ENCODE measurements around the gene SPACA9.

Gene SPACA9

DNA sequence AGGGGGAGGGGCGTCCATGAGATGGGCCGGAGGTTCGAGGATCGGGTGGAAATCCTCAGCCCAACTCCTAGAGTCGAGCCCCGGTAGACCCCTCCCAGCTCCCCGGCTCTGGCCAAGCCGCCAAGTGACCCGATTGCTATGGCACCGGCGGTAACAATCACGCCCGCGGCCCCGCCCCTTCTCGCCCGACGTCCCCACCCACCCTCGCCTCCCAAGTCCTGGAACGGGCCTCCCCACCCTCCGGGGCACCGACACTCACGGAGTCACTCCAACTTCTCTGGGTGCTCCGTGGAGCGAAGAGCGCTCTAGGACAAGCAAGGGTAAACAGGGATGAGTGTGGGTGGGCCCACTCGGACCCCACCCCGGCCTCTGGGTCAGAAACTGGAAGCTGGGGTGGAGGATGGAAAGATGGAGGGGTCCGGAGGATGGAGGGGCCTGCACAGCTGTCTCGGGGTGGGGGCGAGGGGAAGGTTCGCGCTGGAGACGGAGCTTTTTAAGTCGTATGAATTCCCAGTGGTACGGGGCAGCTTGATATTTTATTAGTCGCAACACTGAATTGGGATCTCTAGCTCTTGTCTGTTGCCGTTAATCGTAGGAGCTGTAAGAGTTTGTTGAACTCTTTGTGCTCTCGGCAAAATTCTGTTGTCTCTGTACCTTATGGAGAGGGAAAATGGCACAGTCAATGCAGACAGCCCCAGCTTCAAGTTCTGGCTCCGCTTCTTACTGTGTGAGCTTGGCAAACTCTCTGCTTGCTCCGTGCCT is at the start of gene SPACA9:
TSS of gene SPACA9 (plus strand) at position 204 of the 762 bp plus-strand sequence. CDS start 5,050 bp downstream, outside the sequence.
- in situ Hi-C loops (cut with HindIII; ENCODE audit: low pct_unique_long_range_greater_than_20kb, low sequenced_read_pairs), result no loop called here
- TF ChIP-seq JUND (IDR thresholded peaks at IDR 0.05; ENCODE audit: low read depth), result no peak
- DNase-seq (ENCODE audit: low read depth in 1 of 2, low spot score in 1 of 2), result peak; percentile 71 to 76

DNA sequence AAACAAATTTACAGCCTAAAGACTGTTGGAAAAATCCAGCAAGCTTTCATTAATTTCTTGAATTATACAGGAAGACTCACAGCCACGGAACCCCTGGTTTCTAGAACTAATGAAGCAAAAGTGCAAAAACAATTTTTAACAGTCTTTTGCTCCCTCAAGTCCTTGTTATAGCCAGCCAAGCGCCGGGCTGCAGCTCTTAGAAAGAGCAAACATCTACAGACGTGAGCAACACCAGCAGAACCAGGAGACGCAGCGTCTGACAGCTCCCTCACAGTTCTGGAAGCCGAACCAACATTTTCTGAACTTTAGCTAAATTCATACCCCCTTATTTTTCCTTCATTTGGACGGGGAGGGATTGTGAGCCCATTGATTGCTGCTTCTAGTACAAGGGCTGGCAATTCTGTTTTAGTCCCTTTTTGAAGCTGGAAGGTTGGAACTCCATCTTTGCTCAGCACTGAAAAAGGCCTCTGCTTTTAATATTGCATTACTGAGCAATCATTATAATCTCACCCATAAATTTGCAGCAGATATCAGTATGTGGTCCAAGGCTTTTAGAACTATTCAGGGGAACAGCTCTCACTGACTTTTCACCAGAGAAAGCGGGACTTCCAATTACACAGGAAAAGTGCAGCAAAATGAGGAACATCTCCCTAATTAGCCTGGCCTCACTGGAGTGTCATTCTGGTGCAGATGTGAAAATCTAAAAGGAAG is 46.4 kb upstream of the SPACA9 start:
- DNase-seq (ENCODE audit: low read depth in 1 of 2, low spot score in 1 of 2), result no peak
- in situ Hi-C loops (cut with HindIII; ENCODE audit: low pct_unique_long_range_greater_than_20kb, low sequenced_read_pairs), result no loop called here
- no peak for TF ChIP-seq JUND (IDR thresholded peaks at IDR 0.05; ENCODE audit: low read depth)

DNA sequence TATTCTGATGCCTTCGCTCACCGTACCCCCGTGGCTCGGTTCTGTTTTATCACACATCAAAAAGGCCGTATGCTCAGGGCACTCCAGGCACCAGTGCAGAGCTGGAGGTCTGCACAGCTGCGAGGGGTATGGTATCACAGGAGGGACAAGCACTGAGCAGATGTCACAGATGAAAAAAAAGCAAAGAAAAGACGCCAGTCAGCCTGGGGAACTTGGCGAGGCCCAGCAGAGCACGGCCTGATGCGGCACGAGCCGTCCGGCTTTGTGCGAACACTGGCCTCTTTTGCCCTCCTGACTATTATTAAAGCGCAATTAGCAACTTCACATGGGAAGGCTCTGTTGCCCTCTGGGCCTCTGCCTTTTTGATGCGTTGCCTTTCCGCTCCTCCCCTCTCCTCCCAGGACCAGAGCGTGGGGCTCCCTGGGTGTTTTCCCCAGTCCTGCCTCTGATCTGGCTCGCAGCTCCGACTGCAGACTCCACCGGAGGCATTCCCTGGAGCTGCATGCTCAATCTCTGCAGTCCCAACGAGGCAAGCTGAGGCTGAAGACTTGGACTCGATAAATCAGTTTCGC is 45.1 kb upstream of the SPACA9 start:
- in situ Hi-C loops (cut with HindIII; ENCODE audit: low pct_unique_long_range_greater_than_20kb, low sequenced_read_pairs), result no loop called here
- no peak for TF ChIP-seq JUND (IDR thresholded peaks at IDR 0.05; ENCODE audit: low read depth)
- no peak for DNase-seq (ENCODE audit: low read depth in 1 of 2, low spot score in 1 of 2)

DNA sequence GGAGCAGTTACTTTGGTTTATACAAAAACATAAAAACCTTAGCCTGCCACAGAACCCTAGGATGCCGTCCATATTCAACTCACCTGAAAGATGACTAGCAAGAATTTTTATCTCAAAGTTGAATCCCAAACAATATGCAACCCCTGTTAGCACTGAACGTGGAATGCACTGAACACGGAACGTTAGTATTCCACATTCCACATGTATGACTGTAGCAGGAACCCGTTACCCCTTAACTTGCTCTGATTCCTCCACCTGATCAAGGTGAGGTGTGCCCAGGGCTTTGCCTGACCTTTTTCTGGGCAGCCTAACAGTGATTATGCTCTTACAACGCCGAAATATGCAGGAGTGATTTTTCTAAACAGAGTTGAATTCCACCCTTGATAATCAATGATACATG is 44.4 kb upstream of the SPACA9 start:
- in situ Hi-C loops (cut with HindIII; ENCODE audit: low pct_unique_long_range_greater_than_20kb, low sequenced_read_pairs), result no loop called here
- no peak for DNase-seq (ENCODE audit: low read depth in 1 of 2, low spot score in 1 of 2)
- TF ChIP-seq JUND (IDR thresholded peaks at IDR 0.05; ENCODE audit: low read depth), result no peak

DNA sequence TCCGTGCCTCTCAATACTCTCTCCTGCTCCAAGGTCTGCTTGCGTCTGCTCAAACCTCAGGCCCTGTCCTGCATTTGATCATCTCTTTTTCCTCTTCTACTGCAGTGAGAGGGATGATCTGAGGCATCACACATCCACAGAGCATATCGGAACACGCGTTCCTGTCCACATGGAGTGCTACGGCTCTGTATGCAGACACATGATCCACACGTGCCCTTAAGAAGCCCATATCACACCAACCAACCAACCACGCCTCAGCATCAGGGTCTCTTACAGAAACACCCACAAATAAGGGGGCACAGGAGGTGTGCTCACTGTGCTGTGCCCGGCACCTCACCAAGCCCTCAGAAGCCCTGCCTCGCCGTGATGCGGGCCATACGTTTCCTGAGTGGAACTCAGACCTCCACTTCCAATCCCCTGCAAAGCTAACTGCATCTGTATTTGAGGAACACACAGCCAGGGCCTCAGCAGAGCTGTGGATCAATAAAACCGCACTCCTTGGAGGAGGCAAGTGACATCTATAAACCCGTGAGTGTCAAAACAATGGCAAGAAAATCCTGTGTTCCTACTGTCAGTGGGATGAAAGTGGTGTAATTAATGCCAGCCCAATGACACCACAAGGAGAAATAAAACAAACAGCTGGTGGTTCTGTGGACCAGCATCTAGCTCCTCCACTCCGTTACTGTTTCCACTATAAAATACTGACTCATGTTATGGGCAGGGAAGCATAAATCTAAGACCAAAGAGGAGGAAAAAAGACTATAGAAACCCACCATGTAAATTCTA is 41.0 kb upstream of the SPACA9 start:
- DNase-seq (ENCODE audit: low read depth in 1 of 2, low spot score in 1 of 2), result no peak
- no peak for TF ChIP-seq JUND (IDR thresholded peaks at IDR 0.05; ENCODE audit: low read depth)
- in situ Hi-C loops (cut with HindIII; ENCODE audit: low pct_unique_long_range_greater_than_20kb, low sequenced_read_pairs), result no loop called here

DNA sequence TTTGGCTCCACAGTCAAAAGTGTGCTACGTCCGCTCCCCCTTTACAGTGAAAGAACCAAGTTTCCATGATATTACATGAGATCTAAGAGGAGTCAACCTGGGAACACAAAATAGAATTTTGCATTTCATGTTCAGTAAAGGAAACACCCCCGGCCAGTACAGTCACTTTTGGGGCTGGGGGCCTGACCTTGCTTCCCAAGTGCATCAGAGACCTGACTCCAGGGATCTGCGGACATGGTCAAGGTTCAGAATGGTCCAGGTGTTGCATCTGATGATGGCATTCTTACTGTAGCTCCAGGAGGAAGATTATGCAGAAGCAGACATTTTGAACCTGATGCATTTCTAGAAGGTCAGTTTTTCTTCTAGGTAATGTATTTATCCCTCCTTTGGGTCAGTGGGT is 40.4 kb upstream of the SPACA9 start:
- TF ChIP-seq JUND (IDR thresholded peaks at IDR 0.05; ENCODE audit: low read depth), result no peak
- no peak for DNase-seq (ENCODE audit: low read depth in 1 of 2, low spot score in 1 of 2)
- in situ Hi-C loops (cut with HindIII; ENCODE audit: low pct_unique_long_range_greater_than_20kb, low sequenced_read_pairs), result no loop called here

DNA sequence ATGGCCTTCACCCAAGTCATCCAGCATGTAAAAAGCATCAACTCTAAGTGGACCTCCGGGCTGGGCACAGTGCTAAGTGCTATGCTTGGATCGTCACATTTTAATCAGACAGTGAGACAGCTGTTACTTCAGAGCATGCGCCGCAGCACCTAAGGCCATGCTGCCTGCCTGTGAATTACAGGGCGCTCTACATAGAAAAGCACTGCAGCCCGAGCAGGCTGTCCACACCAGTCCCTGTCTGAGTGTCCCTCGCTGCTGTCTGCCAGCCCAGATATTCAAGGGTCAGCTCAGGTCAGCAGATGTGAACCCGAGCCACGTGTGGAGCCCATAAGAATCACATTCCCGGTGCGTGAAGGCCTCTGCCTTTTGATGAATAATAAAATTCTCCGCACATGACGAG is 37.7 kb upstream of the SPACA9 start:
- no peak for TF ChIP-seq JUND (IDR thresholded peaks at IDR 0.05; ENCODE audit: low read depth)
- DNase-seq (ENCODE audit: low read depth in 1 of 2, low spot score in 1 of 2), result no peak
- in situ Hi-C loops (cut with HindIII; ENCODE audit: low pct_unique_long_range_greater_than_20kb, low sequenced_read_pairs), result no loop called here

DNA sequence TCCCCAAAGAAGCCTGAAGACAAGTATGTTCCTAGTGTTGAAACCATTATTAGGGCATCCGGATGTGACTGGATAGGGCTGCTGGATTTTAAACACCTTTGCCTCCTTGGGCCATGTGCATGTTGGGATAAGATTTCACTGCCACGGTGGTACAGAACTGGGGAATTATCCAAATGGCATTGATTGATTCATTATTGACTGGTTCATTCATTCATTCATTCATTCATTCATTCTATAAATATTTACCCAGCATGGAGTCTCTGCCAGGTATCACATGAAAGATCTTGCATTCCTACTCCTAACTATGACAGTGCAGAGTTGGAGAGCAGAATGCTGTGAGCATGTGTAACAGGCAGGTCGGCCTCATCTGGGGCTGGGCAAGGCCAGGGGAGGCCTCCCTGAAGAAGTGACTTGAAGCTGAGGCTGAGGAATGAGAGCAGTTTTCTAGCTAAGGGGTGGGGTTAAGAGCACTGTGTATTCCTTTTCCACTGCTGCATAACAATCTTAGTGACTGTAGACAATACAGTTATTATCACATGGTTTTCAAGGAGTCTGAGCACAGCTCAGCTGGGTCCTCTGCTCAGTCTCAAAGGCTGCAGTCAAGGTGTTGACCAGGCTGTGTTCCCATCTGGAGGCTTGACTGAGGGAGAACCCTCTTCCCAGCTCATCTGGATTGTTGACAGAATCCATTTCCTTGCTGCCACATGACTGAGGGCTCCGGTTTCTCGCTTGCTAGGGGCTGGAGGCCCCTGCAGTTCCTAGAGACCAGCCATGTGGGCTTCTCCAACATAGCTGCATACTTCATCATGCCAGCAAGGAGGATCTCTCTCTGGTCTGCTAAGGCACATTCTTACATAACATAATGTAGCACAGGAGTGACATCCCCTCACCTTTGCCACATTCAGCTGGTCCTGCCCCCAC is 36.3 kb upstream of the SPACA9 start:
- no peak for TF ChIP-seq JUND (IDR thresholded peaks at IDR 0.05; ENCODE audit: low read depth)
- in situ Hi-C loops (cut with HindIII; ENCODE audit: low pct_unique_long_range_greater_than_20kb, low sequenced_read_pairs), result no loop called here
- peak; percentile 49 to 57 for DNase-seq (ENCODE audit: low read depth in 1 of 2, low spot score in 1 of 2)

DNA sequence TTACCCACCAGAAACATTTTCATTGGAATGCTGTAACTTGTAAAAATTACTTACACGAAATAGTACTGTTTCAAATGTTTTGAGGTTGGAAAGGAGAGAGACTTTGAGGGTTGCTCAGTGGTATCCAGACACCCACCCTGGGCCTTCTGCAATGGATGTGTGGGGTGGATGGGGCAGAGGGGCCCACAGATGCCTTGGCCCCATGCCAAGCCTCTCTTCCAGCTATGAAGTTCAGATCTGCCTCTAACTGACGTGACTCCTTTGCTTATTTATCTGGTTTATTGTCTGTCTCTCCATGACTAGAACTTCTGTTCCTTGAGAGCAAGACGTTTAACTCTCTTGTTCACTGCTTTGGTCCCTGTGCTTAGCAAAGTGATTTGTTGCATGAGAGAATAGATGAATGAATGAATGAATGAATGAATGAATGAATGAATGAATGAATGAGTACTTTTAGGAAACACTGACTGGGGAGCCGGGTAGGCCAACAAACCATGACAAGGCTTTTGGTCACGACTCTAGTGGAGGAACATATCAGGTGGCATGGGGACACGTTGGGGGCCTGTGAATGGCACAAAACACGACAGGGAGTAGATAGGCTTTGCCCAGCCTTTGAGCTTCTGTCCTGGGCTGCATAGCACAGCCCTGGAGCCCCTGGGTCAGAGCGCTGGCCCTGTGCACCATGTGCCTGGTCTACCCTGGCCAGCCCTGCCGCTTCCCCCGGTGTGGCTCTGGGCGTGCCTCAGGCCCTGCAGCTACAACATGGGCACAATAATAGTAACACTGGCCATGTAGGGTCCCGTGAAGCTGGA is 32.4 kb upstream of the SPACA9 start:
- DNase-seq (ENCODE audit: low read depth in 1 of 2, low spot score in 1 of 2), result no peak
- TF ChIP-seq JUND (IDR thresholded peaks at IDR 0.05; ENCODE audit: low read depth), result no peak
- in situ Hi-C loops (cut with HindIII; ENCODE audit: low pct_unique_long_range_greater_than_20kb, low sequenced_read_pairs), result no loop called here

DNA sequence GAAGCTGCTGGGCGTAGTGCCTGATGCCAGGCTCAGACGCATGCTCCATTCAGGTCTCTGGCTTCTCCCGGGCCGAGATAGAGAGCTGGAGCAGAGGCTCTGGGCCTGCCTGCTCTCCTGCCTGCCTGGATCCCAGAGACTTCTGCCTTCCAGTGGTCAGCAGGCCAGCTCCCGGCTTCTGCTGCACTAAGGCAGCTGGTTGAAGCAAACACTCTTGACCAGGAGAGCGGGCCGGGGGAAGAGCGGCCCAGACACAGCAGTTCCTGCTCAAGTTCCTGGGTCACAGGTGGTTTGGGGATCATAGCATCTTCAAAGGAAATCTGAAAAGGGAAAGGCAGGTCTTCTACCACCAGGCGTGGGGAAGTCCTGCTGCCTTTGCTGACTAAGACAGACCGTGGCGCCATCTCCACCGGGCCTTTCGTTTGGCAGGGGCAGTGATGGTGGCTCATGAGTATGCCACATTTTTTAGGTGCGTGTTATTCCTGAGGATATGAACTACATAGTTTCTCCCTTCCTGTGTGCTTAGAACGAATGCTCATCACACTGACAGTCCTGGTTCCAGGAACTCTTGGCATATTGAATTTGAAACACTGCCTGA is 31.7 kb upstream of the SPACA9 start:
- in situ Hi-C loops (cut with HindIII; ENCODE audit: low pct_unique_long_range_greater_than_20kb, low sequenced_read_pairs), result no loop called here
- no peak for DNase-seq (ENCODE audit: low read depth in 1 of 2, low spot score in 1 of 2)
- no peak for TF ChIP-seq JUND (IDR thresholded peaks at IDR 0.05; ENCODE audit: low read depth)
